DND-41 (cell line): Measurements from ENCODE around the gene C1orf21.

Experiments used
- ATAC-seq: fragments of 200-7000 bp; cut with Tn5 transposase; 3 replicates; pipeline ENCODE4 v1.9.1; 2021; ENCODE audit warnings: low read depth; ENCODE audit not compliant: insufficient read depth
- DNase-seq: peaks from one replicate; pipeline ENCODE4 v3.0.0-alpha.2; 2020
- H2AFZ ChIP-seq: 2 replicates; pipeline ENCODE4 v1.6.0; 2012; ENCODE audit warnings: low read depth, low read length
- H3K27ac ChIP-seq: 2 replicates; pipeline ENCODE4 v1.5.1; 2012; ENCODE audit warnings: low read length, inconsistent platforms
- H3K27me3 ChIP-seq: fragments of 200-600 bp; sonication (generic); 2 replicates; pipeline ENCODE4 v1.6.0; 2012; ENCODE audit warnings: low read length, mild to moderate bottlenecking, inconsistent platforms; ENCODE audit not compliant: insufficient read depth, poor library complexity
- H3K36me3 ChIP-seq: 2 replicates; pipeline ENCODE4 v1.5.1; 2012; ENCODE audit warnings: low read length, inconsistent platforms; ENCODE audit not compliant: insufficient read depth
- H3K4me1 ChIP-seq: 2 replicates; pipeline ENCODE4 v1.5.1; 2012; ENCODE audit warnings: mild to moderate bottlenecking, low read length; ENCODE audit not compliant: insufficient read depth
- H3K4me2 ChIP-seq: 2 replicates; pipeline ENCODE4 v1.6.0; 2012; ENCODE audit warnings: mild to moderate bottlenecking, moderate library complexity, low read length, inconsistent platforms; ENCODE audit not compliant: insufficient read depth
- H3K4me3 ChIP-seq, 2 experiments: fragments of 200-600 bp in 1 of 2; shearing (Covaris generic) in 1 of 2; 2 replicates each; pipeline ENCODE4 v1.5.1; 2012 to 2016; ENCODE audit warnings: inconsistent platforms in 2 of 2, low read length in 2 of 2, mild to moderate bottlenecking in 2 of 2, low read depth in 1 of 2, moderate library complexity in 1 of 2
- H3K79me2 ChIP-seq: 2 replicates; pipeline ENCODE4 v1.6.0; 2012; ENCODE audit warnings: low read length, inconsistent platforms; ENCODE audit not compliant: insufficient read depth
- H3K9ac ChIP-seq: 2 replicates; pipeline ENCODE4 v1.6.0; 2012; ENCODE audit warnings: low read depth, mild to moderate bottlenecking, inconsistent platforms, low read length, moderate library complexity
- H3K9me3 ChIP-seq: 2 replicates; pipeline ENCODE4 v1.5.1; 2012; ENCODE audit warnings: low read length, moderate library complexity, mild to moderate bottlenecking, inconsistent platforms; ENCODE audit not compliant: insufficient read depth, severe bottlenecking
- H4K20me1 ChIP-seq: 2 replicates; pipeline ENCODE4 v1.6.0; 2012; ENCODE audit warnings: low read length; ENCODE audit not compliant: insufficient read depth
- EZH2 ChIP-seq: IDR thresholded peaks from 3 replicates; pipeline ENCODE4 v1.6.1; 2012; ENCODE audit warnings: borderline replicate concordance, low read depth, mild to moderate bottlenecking, moderate library complexity, low read length, inconsistent platforms; ENCODE audit not compliant: severe bottlenecking
- TF ChIP-seq, protein P1 (sequence below): IDR thresholded peaks from 2 replicates; pipeline ENCODE4 v1.5.1; 2012; ENCODE audit warnings: borderline replicate concordance, low read length, moderate library complexity, mild to moderate bottlenecking; ENCODE audit not compliant: poor library complexity, severe bottlenecking; ENCODE audit errors: extremely low read depth

Gene C1orf21

DNA sequence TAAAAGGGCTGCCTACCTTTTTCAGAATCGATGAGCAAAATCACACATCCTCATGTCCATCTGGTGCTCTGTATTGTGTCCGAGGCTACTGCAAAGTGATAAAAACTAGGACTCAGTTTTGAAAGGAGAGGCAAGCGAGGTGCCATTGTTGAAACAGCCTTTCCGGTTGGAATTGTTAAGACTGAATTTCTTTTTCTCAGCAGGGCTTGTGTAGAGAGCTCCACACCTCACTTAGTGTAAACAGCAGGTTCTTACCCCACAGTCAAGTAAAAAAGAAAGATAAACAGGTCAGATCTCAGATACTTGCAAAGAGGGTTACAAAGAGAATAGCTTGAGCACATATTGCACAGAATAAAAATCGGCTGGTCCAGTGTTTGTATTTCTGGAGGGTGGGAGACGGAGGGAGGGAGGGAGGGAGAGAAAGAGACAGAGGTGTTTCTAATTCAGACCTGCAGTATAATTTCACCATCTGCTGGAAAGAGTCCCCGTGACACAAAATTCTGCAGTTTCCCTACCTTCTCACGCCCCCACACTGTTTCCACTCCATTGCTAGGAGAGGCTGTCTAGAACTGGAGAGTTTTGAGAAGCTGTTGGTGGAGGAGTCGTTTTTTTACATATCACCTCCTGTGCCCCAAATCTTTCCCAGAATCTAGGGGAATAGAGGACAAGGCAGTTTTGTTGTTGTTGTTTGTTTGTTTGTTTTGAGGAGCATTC, 285.3 kb downstream of the C1orf21 start:
- H3K9me3 ChIP-seq: no peaks in the 10 kb centered on the region
- no peaks in the 10 kb centered on the region for H3K79me2 ChIP-seq
- H3K27me3 ChIP-seq: no peaks in the 10 kb centered on the region
- H3K4me1 ChIP-seq: no peaks in the 10 kb centered on the region
- H3K27ac ChIP-seq: no peak overlapping the region
- H2AFZ ChIP-seq: no peak overlapping the region
- no peaks in the 10 kb centered on the region for H4K20me1 ChIP-seq
- DNase-seq: no peak
- no peak for ATAC-seq
- no peak overlapping the region for H3K4me3 ChIP-seq
- H3K36me3 ChIP-seq: no peaks in the 10 kb centered on the region
- TF ChIP-seq EZH2: no peak
- TF ChIP-seq, protein P1, sequence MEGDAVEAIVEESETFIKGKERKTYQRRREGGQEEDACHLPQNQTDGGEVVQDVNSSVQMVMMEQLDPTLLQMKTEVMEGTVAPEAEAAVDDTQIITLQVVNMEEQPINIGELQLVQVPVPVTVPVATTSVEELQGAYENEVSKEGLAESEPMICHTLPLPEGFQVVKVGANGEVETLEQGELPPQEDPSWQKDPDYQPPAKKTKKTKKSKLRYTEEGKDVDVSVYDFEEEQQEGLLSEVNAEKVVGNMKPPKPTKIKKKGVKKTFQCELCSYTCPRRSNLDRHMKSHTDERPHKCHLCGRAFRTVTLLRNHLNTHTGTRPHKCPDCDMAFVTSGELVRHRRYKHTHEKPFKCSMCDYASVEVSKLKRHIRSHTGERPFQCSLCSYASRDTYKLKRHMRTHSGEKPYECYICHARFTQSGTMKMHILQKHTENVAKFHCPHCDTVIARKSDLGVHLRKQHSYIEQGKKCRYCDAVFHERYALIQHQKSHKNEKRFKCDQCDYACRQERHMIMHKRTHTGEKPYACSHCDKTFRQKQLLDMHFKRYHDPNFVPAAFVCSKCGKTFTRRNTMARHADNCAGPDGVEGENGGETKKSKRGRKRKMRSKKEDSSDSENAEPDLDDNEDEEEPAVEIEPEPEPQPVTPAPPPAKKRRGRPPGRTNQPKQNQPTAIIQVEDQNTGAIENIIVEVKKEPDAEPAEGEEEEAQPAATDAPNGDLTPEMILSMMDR: no peak
- H3K4me2 ChIP-seq: no peak overlapping the region
- no peak overlapping the region for H3K9ac ChIP-seq

DNA sequence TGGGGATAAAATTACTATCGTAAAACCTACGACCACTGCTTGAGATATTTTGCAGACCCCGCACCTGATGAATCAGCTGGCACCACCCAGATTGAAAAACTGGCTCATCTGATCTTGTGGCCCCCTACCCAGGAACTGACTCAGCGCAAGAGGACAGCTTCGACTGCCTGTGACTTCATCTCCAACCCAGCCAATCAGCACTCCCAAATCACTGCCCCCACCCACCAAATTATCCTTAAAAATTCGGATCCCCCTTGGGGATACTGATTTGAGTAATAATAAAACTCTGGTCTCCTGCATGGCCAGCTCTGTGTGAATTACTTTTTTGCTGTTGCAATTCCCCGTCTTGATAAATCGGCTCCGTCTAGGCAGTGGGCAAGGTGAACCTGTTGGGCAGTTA, 286.5 kb downstream of the C1orf21 start:
- Histone ChIP-seq H3K36me3 (no peaks in the 10 kb centered on the region), H3K4me3 (no peak overlapping the region), H3K4me2 (no peak overlapping the region), H3K27ac (no peak overlapping the region), H3K79me2 (no peaks in the 10 kb centered on the region), H2AFZ (no peak overlapping the region), H3K4me1 (no peaks in the 10 kb centered on the region), H3K9ac (no peak overlapping the region), H3K27me3 (no peaks in the 10 kb centered on the region), H4K20me1 (no peaks in the 10 kb centered on the region), H3K9me3 (no peaks in the 10 kb centered on the region)
- no peak for ATAC-seq
- TF ChIP-seq EZH2: no peak
- TF ChIP-seq, protein P1: no peak
- DNase-seq: no peak

- no peaks in the 10 kb centered on the region for H4K20me1 ChIP-seq
- H3K9ac ChIP-seq: no peak overlapping the region
- no peak overlapping the region for H2AFZ ChIP-seq
Measured at GRCh38 chr1:184677344-184677743, 290.5 kb downstream of the C1orf21 start.

More at GRCh38 chr1:184677344-184677743, 290.5 kb downstream of the C1orf21 start:
- H3K4me2 ChIP-seq: no peak overlapping the region
- TF ChIP-seq, protein P1: no peak
- H3K27ac ChIP-seq: no peak overlapping the region
- H3K27me3 ChIP-seq: no peaks in the 10 kb centered on the region
- H3K79me2 ChIP-seq: no peaks in the 10 kb centered on the region
- DNase-seq: no peak
- H3K9me3 ChIP-seq: no peaks in the 10 kb centered on the region
- ATAC-seq: no peak
- no peaks in the 10 kb centered on the region for H3K36me3 ChIP-seq
- H3K4me1 ChIP-seq: no peaks in the 10 kb centered on the region
- H3K4me3 ChIP-seq: no peak overlapping the region
